Measurements from ENCODE around the gene MED27.

The MED27 gene

DNA sequence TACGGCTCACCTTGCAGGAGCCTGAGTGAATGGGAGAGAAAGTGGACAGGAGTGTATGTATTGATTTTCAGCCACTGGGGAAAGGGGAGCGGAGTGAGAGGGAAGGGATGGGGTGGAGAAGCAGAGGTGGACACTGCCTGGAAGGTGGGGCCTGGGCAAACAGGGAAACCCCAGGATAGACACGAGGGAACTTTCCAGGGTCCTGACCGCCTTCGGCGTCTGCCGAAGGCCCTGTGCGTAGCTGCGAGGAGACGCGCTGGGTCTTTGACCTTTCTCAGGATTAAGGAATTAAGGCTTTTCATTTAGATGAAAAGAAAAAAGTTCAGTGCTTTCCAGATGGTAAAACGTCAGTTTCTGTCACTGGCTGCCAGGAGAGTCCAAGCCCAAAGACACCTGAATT is 205.2 kb downstream of the MED27 start:
- no peak for DNase-seq

DNA sequence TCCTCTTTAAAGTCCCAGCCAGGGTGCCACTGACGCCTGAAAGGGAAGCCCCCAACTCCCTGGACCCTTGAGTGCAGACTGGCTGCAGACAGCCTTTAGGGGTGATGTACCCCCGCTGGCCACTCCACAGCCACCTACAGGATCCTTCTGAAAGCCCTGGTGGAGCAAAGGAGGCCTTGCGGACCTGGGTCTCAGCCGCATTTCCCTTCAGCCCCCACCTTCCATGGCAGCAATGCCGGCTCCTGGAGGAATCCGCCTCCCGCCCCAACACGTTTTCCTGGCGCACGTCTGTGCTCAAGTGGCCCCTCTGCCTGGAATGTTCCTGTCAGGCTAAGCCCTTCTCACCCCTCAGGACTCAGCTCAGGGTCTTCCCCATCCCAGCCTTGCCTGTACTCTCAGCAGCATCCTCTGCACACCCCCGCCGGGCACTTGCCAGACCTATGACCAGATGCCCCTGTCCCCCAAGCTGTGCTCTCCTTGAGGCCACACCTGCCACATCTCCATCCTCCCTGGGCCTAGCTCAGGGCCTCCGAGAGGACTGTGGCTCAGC is 205.7 kb downstream of the MED27 start:
- DNase-seq = no peak

DNA sequence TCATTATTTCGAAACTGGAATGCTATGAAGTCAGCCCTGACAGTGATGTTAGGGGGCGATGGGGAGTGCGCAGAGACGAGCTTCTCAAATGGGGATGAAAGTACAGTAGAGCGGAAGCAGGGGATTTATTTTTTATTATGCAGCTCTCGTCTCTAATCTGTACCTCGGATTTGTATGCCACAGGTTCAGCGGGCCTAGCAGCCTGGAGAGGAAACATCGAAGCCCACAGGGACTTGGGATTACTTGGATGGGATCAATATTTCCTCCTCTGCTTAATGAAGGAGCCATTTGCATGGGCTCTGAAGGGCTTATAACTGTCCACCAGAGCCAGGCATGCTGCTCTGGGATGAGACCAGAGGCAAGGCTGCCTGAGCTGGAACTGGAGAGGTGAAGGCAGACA is 206.3 kb downstream of the MED27 start:
- no peak for DNase-seq

DNA sequence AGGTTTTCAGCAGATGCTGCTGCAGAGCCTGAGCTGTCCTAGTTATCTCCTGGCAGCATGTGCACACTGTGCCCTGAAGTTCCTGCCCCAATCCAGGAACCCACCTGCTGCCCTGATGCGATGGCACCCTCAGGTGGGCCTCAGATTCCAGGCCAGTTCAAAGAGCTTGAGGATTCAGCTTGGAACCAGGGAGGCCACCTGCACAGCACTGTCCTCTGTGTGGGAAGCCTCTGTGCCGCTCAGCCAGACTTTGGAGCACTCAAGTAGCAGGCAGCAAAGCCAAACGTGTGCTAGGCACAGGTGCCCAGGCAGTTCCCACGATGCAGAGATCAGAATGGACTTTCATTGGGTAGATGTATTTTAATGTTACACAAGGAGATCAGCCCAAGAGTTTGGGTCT is 207.0 kb downstream of the MED27 start:
- no peak for DNase-seq

DNA sequence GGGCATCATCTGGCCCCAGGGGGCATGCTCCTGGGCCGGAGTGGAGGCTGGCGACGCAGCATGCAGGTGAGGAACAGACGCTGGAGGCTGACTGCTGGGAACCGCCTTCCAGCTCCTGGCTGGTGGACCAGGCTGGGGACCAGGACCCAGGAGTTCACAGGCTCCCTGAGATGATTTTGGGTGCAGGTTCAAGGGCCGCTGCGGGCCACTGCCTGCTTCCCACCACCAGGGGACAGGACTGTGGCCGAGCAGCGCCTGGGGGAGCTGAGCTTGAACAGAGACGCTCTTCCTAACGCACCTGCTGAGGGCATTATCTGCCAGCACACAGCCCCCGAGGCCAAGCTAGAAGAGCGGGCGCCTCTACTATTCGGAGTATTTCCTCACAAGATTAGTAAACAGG is 207.7 kb downstream of the MED27 start:
- no peak for DNase-seq

DNA sequence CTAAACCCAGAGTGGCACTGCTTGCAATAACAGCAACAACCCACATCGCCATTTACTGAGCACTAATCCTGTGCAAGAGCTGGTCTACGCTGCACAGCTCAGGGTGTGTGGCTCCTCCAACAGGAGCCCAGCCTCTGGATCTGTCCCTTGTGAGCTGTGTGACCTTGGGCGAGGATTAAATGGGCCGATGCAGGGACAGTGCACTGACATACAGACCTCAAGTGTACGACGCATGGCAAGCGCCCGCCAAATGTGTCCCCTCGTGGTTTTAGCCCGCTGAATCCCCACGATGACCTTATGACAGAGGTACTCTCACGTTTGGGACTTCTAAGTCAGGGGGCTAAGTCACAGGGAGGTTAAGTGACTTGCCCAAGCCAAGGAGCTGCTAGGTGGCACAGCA is 209.5 kb downstream of the MED27 start:
- no peak for DNase-seq

DNA sequence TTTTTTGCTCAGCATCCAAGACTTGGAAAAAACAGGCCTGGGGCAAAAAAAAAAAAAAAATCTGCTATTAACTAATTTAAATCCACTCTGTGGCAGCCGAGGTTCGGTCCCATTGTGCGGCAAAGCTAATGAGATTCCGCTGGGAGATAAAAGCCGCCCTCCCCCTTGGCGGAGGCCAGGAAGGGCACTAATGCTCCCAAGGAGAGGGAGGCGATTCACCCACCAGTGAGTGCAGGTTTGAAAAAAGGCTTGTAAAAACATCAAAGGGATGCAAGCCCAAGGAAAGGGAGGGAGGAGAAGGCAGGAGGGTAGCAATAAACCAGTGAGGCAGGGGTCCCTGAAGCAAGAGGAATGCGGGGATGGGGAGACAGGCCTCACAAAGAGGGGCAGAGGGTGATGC is 210.3 kb downstream of the MED27 start:
- DNase-seq = peak; percentile 25

DNA sequence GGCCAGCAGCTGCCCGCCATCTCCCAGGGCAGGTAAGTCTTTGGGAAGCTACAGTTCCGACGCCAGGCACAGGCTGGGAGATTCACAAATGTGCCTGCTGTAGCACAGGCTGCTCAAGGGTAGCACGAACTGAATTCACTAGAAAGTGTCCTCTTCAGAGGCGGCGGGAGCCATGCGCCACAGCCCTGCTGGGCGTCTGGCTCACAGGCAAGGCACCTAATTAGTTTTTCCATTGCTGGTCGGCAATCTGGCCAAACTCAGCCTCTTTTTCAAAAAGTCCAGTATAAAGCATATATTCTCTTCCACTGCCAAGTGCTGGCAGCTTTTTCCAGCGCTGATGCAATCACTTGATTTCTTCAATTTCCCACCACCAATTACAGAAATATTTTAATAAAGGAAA is 210.9 kb downstream of the MED27 start:
- no peak for DNase-seq

DNA sequence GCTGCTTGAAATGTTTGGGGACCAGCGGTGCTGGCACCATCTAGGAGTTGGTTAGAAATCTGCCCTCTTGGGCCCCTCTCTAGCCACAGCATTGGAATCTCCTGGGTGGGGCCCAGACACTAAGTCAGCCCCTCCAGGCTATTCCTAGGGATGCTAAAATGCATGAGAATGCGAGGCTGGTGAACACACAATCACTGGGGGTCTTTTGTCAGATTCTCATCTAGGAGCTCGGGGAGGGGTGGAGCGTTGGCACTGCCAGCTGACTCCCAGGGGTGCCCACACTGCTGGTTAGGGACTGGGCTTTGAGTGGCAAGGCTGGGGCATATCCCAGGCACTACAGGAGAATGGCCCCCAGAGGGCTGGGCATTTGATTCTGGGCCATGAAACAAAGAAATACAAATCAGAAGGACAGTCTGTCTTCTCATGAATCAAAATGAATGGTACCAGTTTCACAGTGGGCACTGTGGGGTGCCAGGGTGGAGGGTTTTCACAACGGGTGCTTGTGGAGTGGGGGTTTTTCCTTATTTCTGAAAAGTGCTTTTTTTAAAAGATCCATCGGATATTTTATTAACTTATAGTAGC is 212.0 kb downstream of the MED27 start:
- DNase-seq = no peak

DNA sequence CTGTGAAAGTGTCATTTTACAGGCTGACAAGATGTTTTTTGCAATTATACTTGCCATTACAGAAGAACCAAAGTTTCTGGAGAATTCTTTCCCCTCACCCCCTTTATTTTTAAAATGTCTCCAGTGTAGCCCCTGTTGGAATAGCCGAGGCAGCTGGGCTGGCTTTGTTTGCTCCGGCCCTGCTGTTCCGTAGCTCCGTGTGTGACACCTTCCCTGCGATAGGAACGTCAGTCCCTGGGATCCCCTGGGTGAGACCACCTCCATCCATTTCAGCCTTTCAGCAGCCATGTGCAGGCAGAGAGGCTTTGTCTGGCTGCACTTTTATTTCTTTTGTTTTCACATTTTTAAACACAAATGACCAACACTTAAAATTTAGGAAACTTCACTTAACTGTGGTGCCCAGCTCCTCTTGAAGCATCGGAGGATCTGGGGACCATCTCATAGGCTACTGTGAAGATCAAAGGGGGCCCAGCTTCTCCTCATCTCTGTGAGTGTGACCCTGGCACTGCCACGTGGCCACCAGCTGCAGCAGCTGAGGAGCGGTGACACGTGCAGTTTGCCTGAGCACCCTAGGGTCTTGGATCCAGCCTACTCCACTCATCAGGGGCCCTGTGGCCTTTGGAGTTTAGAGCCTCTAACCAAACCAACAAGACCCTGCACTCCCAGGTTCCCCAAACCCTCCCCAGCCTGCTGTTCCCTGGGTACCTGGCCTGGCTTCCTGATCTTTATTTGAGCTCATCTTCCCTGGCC is 214.0 kb downstream of the MED27 start:
- no peak for DNase-seq

DNA sequence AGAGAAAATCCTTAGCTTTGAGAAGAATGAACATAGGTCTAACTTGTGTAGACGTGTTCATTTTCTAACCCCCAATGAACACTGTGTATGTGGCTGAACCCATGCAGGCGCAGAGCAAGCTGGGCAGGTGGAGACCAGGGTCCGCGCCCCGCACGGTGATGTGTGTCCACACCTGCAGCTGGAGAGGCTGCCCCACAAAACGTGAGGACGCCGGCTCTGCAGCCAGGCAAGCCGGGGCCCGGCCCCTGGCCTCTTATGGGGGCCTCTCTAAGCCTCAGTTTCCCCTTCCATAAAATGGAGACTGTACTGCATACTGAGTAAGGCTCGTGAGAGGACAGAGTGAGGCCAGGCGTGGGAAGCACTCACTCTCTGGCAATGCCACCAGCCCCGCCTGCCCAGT is 215.1 kb downstream of the MED27 start:
- DNase-seq = no peak

DNA sequence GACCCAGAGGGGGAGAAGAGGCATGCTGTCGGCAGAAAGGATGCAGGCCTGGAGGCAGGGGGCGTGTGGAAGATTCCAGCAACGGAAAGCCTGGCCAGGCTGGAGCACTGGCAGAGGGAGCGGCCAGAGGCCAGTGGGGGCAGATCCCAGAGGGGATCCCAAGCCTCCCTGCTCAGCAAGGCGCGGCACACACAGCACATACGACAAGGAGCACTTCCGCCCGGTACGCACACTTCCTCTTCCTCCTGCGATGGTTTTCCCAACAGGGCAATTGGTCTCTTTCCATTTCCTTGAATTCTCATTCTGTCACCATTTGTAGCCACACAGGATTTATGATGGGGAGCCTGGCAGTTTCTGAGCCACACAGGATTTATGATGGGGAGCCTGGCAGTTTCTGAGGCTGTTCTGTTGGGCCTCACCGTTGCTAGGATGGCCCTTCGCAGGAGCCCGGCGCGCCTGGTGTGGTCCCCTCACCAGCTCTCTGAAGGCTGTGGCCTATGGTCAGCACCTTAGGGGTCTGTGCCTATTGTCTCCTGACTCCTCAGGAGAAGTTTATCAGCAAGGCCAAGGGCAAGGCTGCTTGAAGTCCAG is 216.3 kb downstream of the MED27 start:
- no peak for DNase-seq

DNA sequence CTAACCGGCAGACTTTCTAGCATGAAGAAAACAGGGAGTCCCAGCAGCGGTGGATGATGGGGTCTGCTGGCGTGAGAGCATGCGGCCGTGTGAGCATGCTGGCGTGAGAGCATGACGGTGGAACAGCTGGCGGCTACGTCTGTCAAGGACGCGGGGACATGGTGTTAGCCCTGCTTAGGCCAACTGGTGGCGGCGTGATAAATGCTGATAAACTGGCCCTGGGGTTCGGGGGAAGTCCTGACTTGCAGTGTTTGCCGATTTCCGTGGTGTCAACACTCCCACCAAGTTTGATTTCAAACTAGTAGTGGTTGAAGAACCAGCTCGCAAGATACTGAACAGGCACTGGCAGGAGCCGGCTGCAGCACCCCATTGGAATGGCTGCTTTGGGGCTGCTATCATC is 217.4 kb downstream of the MED27 start:
- no peak for DNase-seq

DNA sequence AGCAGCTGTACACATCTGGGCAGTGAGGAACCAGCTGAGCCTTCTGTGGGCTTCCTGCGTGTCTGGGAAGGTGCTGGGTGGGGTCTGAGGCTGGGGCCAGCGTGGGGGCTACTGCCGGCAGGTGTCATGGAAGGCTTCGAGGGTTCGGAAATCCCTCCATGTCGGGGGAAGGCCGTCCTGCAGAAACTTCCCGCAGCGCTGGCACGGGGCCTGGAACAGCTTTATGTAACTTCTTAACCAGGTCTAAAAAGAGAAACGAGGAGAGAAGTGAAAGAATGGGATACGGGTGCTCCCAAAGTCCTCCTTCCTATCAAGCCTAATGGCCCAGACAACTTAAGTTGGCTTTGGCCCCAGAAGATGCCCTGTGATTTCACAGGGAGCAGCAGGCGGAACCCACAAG is 219.2 kb downstream of the MED27 start:
- DNase-seq = no peak

DNA sequence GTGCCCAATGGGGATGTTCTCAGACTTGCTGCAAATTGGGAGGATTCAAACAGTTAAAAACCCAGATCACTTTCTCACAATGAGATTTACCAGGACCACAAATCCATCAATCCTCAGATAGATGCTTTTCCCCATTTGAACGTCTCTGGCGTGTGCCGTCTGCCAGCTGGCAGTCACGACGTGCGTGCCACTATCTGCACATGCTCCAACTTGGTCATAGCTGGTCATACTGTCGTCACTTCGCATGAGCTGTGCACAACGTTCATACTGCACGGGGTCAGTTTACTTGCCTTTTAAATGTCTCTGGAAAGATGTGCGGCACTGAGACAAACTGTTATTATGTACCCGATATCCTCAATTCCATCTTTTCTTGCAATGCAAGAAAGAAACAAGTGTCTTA is 221.5 kb downstream of the MED27 start:
- no peak for DNase-seq

DNA sequence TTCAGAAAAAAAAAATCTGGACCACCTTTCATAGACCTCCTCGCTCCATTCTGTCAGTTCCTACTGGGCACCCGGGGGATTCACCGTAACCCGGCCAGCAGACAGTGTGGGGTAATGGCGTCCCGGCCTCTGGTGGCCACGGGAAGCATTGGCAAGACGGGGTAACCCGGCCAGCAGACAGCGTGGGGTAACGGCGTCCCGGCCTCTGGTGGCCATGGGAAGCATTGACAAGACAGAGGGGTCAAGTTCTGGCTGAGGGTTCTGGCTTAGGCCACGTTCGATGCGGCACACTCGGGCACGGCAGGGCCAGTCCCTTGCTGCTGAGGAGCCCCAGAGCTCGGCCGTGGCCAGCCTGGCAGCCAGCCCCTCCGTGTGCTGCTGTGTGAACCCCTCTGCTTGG is 223.6 kb downstream of the MED27 start:
- DNase-seq = no peak

DNA sequence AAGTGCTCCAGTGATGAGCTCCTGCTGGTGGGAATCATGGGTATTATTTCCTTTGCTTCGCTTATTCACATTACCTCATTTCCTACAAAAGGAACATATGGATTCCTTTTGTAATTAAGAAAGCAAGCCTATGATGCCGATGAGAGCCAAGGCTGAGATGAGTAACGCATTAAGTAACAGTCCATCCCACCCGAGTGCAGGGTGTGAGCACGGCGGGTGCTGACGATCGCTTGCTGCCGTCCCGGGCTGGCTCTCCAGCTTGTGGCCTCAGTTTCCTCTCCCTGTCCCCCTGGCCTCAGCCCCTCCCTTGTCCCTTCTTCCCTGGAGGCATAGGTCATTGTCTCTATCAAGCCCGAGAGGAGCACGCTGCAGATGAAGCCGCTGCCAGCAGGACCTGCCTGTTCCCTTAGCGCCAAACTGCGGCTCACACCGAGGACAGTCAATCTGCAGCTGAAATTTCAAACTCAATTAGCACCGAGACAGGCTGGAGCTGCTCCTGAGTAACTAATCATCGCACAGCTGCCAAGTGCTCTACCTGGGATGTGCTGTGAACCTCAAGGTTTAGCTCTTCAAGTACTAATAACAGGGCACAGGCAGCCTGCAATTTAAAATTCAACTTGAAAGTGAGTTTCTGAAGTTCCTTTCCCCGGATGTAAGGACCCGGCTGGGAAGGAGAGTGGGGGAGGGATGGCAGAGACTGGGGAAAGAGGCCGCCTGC is 224.6 kb downstream of the MED27 start:
- DNase-seq = peak; percentile 46

DNA sequence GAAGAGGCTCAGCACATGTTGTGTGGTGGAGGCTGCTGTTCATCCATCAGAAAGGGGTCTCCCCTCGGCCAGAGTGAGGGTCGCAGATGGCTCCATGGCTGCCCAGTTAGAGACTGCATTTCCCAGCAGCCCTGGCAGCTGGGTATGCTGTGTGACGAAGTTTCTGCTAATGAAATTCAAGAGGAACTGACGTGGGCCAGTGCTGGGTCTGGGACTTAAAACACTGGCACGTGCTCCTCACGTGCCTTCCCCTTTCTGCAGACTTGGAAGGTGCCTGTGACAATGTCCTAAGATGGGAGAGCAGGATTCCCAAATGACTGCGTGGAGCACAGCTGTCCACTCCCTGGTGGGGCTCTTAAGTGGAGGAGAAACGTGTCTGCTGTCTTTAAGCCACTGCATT is 225.3 kb downstream of the MED27 start:
- no peak for DNase-seq

DNA sequence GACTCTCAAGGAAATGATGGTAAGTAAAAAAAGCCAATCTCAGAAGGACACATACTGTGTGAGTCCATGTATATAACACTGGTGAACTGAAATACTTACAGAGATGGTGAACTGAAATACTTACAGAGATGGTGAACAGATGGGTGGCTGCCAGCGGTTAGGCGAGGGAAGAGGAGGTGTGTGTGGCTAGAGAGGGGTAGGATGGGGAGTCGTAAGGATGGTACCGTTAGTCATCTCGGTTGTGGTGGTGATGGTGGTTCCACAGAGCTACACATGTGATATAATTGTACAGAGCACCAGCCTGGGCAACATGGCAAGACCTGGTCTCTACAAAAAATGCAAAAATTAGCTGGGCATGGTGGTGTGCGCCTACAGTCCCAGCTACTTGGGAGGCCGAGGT is 226.2 kb downstream of the MED27 start:
- DNase-seq = no peak

DNA sequence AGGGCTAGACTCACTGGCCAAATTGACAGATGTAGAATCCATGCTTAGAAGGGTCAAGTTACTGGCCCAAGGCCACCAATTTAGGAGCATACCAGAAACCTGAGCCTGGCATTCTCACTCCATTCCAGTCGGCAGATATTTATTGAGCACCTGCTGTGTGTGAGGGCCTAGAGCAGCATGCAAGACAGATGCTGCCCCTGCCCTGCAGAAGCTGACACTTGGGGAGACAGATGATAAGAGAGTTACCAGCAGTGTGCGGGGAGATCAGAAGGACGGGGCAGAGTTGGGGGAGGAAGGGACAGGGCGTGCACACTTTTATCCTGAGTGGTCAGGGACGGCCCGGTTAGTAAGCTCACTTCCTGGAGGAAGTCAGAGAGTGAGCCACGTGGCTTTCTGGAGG is 228.3 kb downstream of the MED27 start:
- no peak for DNase-seq

DNA sequence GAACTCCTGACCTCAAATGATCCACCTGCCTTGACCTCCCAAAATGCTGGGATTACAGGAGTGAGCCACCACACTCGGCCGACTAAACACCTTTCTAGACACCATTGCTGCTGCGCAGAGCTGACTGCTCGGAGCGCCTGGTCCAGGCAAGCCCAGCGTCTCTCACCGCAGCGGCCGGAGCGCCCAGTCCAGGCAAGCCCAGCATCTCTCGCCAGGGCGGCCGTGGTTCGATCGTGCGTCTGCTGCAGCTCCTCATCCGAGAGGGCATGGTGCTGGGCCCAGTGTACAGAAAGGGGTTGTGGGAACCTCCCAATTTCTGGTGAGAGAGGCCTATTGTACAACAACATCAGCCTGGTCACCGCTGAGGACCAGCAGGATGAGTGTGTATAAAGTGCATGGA is 230.3 kb downstream of the MED27 start:
- no peak for DNase-seq

DNA sequence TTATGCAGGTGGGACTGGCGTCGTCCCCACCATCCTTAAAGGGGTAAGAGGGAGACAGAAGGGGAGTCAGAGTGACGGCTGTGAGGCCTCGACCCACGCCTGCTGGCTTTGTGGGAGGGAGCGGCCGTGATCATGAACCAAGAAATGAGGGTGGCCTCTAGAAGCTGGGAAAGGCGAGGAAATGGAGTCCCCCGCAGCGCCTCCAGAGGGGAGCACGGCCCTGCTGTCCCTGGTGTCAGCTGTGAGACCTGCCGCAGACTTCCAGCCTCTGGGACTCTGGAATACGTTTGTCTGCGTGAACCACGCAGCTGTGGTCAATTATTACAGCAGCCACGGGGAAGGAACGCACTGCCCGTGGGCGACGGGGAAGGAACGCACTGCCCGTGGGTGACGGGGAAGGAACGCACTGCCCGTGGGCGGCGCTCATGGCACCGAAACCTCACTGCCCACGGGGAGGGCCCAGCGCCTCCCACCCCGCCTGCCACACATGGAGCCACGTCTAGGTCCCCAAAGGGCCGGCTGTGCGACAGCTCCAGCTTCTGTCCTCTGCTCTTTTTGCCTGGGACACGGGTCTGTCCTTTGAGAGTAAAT is 231.0 kb downstream of the MED27 start:
- no peak for DNase-seq

DNA sequence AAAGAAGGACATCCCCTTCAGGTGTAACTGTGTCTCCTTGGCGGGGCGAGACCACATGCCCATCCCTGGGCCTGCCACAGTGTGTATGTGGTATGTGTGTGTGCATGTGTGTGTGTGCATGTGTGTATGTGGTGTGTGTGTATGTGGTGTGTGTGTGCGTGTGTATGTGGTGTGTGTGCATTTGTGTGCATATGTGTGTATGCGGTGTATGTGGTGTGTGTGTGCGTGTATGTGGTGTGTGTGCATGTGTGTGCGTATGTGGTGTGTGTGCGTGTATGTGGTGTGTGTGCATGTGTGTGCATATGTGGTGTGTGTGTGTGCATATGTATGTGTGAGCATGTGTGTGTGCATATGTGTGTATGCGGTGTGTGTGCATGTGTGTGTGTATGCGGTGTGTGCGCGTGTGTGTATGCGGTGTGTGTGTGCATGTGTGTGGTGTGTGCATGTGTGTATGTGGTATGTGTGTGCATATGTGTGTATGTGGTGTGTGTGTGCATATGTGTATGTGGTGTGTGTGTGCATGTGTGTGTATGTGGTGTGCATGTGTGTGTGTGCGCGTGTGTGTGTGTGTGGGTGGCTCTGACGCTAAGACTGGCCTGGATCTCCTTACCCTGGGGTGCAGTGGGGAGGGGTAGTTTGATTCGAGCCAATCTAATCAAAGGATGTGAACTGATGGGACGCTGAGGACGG is 231.9 kb downstream of the MED27 start:
- DNase-seq = no peak

Data from NCI-H2227 treated with DMSO at 0.1 percent for 48 hours (cell line).